GM12878 (cell line): ENCODE results near the gene EHBP1. TPM values are rescaled to one million over a fixed set of nuclear protein-coding genes. Genes with fewer than 3 reads are reported as not detected.

Source experiments
- POU2F2 ChIP-seq: IDR thresholded peaks from 3 replicates; pipeline ENCODE4 v1.6.1; 2011; ENCODE audit warnings: low read depth, mild to moderate bottlenecking, low read length, borderline replicate concordance
- polyA plus RNA-seq, 11 experiments: library from polyadenylated mRNA; depleted of rRNA in 4 of 11; unstranded in 6 of 11; stranded (reverse) in 5 of 11; fragments of >200 nt; fragmentation: Nextera tagmentation in 4 of 11; fragmentation: Illumina TruSeq in 1 of 11; extraction: Ambion mirVana in 4 of 11; extraction: Trizol in 1 of 11; gene quantifications; 1 replicate in 1 of 11; 2 replicates in 10 of 11; pipeline versions ENCODE4 v1.2.1 to v1.2.3, GENCODE V29; 2011 to 2016; ENCODE audit warnings: inconsistent platforms in 2 of 11, missing spikeins in 2 of 11, low read depth in 1 of 11
- small RNA-seq: library from RNA; depleted of rRNA; stranded (forward); fragments of <200 nt; gene quantifications from one replicate; pipeline ENCODE3, GENCODE V24; 2014
- total RNA-seq, 4 experiments: library from RNA; depleted of rRNA in 3 of 4; stranded (reverse); fragments of >200 nt in 3 of 4; fragmentation: Illumina TruSeq in 1 of 4; extraction: Trizol in 1 of 4; gene quantifications; 2 replicates each; pipeline versions ENCODE4 v1.2.1 to v1.2.3, GENCODE V29; 2013 to 2021

Gene EHBP1
- total and polyA plus RNA-seq, 10 of the 15 experiments (the other 5 are each of a cell fraction or from before 2014, with no cell fraction given): 5.7 to 26.1 (median 13.6) TPM

GRCh38 chr2:63093502-63093901, 388.0 kb downstream of the EHBP1 start (continued):
- TF ChIP-seq POU2F2: no peak

Small RNAs within 50 kb of the gene (small RNA-seq; reads per million reads assigned to genes)
- not detected for gene RF00019

Other genes with a start within 250 kb of the EHBP1 start
- 1.2 and 1.9 TPM in 2 replicates for gene TMEM17, start 199.5 kb upstream of the EHBP1 start, total RNA-seq (2014; rRNA removed)
- gene TMEM17, start 199.5 kb upstream of the EHBP1 start, total RNA-seq (2014; rRNA removed; fragmentation: Illumina TruSeq; extraction: Trizol): 1.4 and 1.5 TPM in 2 replicates
- gene TMEM17, start 199.5 kb upstream of the EHBP1 start, total RNA-seq (2021): 0.87 and 0.93 TPM in 2 replicates
- gene TMEM17, start 199.5 kb upstream of the EHBP1 start, polyA plus RNA-seq (2011; rRNA removed): 1.6 and 1.9 TPM in 2 replicates
- gene TMEM17, start 199.5 kb upstream of the EHBP1 start, polyA plus RNA-seq (2014; fragmentation: Illumina TruSeq; extraction: Trizol): 1.4 and 1.6 TPM in 2 replicates
- gene TMEM17, start 199.5 kb upstream of the EHBP1 start, polyA plus RNA-seq (2014; fragmentation: Nextera tagmentation; extraction: Ambion mirVana): 1 to 10 TPM; 1.2 to 1.6 TPM
- gene TMEM17, start 199.5 kb upstream of the EHBP1 start, polyA plus RNA-seq (2014; rRNA removed): 1.3 and 1.9 TPM in 2 replicates
- 1 to 10 TPM; 1.9 to 2.6 TPM for gene TMEM17, start 199.5 kb upstream of the EHBP1 start, polyA plus RNA-seq (2016; fragmentation: Nextera tagmentation; extraction: Ambion mirVana)